Measurements from ENCODE around the gene YES1. TPM values are rescaled to one million over a fixed set of nuclear protein-coding genes. Genes with fewer than 3 reads are reported as not detected.

The YES1 gene
- polyA plus RNA-seq, 1 donor from 2014 or later, result 12.0 TPM

DNA sequence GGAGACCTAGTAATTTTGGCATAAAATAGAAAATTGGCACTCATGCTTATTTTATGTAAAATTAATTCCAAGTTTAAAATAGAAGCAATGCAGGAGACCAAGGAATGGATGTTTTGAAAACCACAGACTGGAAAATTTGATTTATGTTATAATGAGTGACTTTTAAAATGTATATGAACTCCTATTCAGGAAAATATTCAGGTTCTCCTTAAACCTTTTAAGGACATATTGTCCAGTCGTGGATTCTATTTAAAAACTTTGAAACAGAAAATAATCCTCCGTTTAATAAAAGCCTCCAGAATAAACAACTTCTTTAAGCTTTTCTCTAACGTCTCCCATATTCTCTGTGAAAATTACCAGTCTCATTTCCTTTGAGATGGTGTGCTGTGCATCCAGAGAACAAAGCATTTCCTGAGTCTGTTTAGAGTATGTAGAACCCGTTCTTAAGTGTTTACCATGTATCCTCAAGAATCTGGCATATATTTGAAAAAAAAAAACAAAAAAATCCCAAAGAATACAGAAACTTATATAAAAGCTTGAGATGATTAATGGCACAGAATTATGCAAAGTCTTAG, 8.6 kb upstream of the YES1 start:
- Histone ChIP-seq H3K9me3 (ENCODE audit: low read length) (no peaks in the 10 kb centered on the region), H3K9me2 (ENCODE audit: insufficient read depth, low read length) (no peaks in the 10 kb centered on the region), H3K36me3 (ENCODE audit: insufficient read depth, low read length) (no peaks in the 10 kb centered on the region), H3K4me2 (ENCODE audit: low read length) (no peak overlapping the region), H3K79me2 (replicated peaks; ENCODE audit: insufficient read depth, low read length) (no peaks in the 10 kb centered on the region), H3K27me3 (ENCODE audit: insufficient read depth, low read depth, low read length) (no peaks in the 10 kb centered on the region), H3K4me3 (ENCODE audit: low read length) (no peak overlapping the region), H3K9ac (ENCODE audit: low read length) (no peak overlapping the region), H4K20me1 (ENCODE audit: insufficient read depth) (no peaks in the 10 kb centered on the region), H2AFZ (ENCODE audit: low read depth, low read length) (no peak overlapping the region), H3F3A (ENCODE audit: insufficient read depth, low read length, poor library complexity, severe bottlenecking) (no peaks in the 10 kb centered on the region), H3K27ac (ENCODE audit: low read length) (no peak overlapping the region)
- TF ChIP-seq SMC3 (conservative IDR thresholded peaks at IDR 0.05; ENCODE audit: poor library complexity), result no peak
- TF ChIP-seq RAD21 (conservative IDR thresholded peaks at IDR 0.05), result no peak

GRCh38 chr18:816869-817268, 4.8 kb upstream of the YES1 start:
- H3K36me3 ChIP-seq (ENCODE audit: insufficient read depth, low read length), result no peaks in the 10 kb centered on the region
- H3K79me2 ChIP-seq (replicated peaks; ENCODE audit: insufficient read depth, low read length), result no peaks in the 10 kb centered on the region
- no peak overlapping the region for H3K4me3 ChIP-seq (ENCODE audit: low read length)
- H3K27ac ChIP-seq (ENCODE audit: low read length), result no peak overlapping the region
- no peaks in the 10 kb centered on the region for H3K9me2 ChIP-seq (ENCODE audit: insufficient read depth, low read length)
- no peaks in the 10 kb centered on the region for H3K9me3 ChIP-seq (ENCODE audit: low read length)
- TF ChIP-seq CTCF (IDR thresholded peaks at IDR 0.05; ENCODE audit: poor library complexity, severe bottlenecking) (no peak), EZH2 (IDR thresholded peaks at IDR 0.05; ENCODE audit: borderline replicate concordance, insufficient read depth, low read length, poor library complexity, severe bottlenecking) (no peak), RAD21 (conservative IDR thresholded peaks at IDR 0.05) (no peak), TAF1 (IDR thresholded peaks at IDR 0.05; ENCODE audit: low read depth) (no peak), SMC3 (conservative IDR thresholded peaks at IDR 0.05; ENCODE audit: poor library complexity) (no peak), EP300 (conservative IDR thresholded peaks at IDR 0.05; ENCODE audit: poor library complexity, severe bottlenecking) (no peak), POLR2AphosphoS5 (IDR thresholded peaks at IDR 0.05) (no peak), REST (IDR thresholded peaks at IDR 0.05; ENCODE audit: borderline replicate concordance) (no peak), MXI1 (conservative IDR thresholded peaks at IDR 0.05; ENCODE audit: poor library complexity, severe bottlenecking) (no peak)
- H2AFZ ChIP-seq (ENCODE audit: low read depth, low read length), result no peak overlapping the region
- no peaks in the 10 kb centered on the region for H3K27me3 ChIP-seq (ENCODE audit: insufficient read depth, low read depth, low read length)
- no peaks in the 10 kb centered on the region for H3F3A ChIP-seq (ENCODE audit: insufficient read depth, low read length, poor library complexity, severe bottlenecking)
- H4K20me1 ChIP-seq (ENCODE audit: insufficient read depth), result no peaks in the 10 kb centered on the region
- no peak overlapping the region for H3K9ac ChIP-seq (ENCODE audit: low read length)
- H3K4me2 ChIP-seq (ENCODE audit: low read length), result no peak overlapping the region

All from neural cell (in vitro differentiated cells).